GM23248 (cell line): ENCODE data around the gene TCEA2. TPM values are rescaled to one million over a fixed set of nuclear protein-coding genes. Genes with fewer than 3 reads are reported as not detected.
A peak's percentile ranks its signal among the peaks of the same experiment; 100 is the strongest.

ENCODE experiments used
- DNase-seq: peaks from one replicate; pipeline ENCODE4 v3.0.0-alpha.2; 2015
- H2AFZ ChIP-seq: fragments of 200-600 bp; sonication (generic); 2 replicates; pipeline ENCODE4 v1.6.1; 2016; ENCODE audit warnings: antibody characterized with exemption
- H3F3A ChIP-seq: fragments of 200-600 bp; sonication (generic); 2 replicates; pipeline ENCODE4 v1.6.1; 2016; ENCODE audit warnings: mild to moderate bottlenecking, antibody characterized with exemption, mixed run types; ENCODE audit not compliant: insufficient read depth
- H3K27ac ChIP-seq: fragments of 200-600 bp; sonication (generic); 2 replicates; pipeline ENCODE4 v1.5.1; 2016; ENCODE audit warnings: mild to moderate bottlenecking
- H3K27me3 ChIP-seq: fragments of 200-600 bp; sonication (generic); replicated peaks from 2 replicates; pipeline ENCODE4 v1.6.1; 2016; ENCODE audit warnings: mild to moderate bottlenecking; ENCODE audit not compliant: insufficient read depth
- H3K36me3 ChIP-seq: fragments of 200-600 bp; sonication (generic); 2 replicates; pipeline ENCODE4 v1.6.1; 2016; ENCODE audit warnings: low read depth, mild to moderate bottlenecking
- H3K4me1 ChIP-seq: fragments of 200-600 bp; sonication (generic); 2 replicates; pipeline ENCODE4 v1.6.1; 2016; ENCODE audit warnings: mild to moderate bottlenecking; ENCODE audit not compliant: insufficient read depth
- H3K4me2 ChIP-seq: fragments of 200-600 bp; sonication (generic); one replicate; pipeline ENCODE4 v1.6.1; 2016; ENCODE audit warnings: mild to moderate bottlenecking; ENCODE audit not compliant: unreplicated experiment
- H3K4me3 ChIP-seq: fragments of 200-600 bp; sonication (generic); 2 replicates; pipeline ENCODE4 v1.5.1; 2016; ENCODE audit warnings: mild to moderate bottlenecking
- H3K79me2 ChIP-seq: fragments of 200-600 bp; sonication (generic); 2 replicates; pipeline ENCODE4 v1.6.1; 2016; ENCODE audit warnings: mild to moderate bottlenecking; ENCODE audit not compliant: insufficient read depth
- H3K9ac ChIP-seq: fragments of 200-600 bp; sonication (generic); 2 replicates; pipeline ENCODE4 v1.6.1; 2016; ENCODE audit warnings: mild to moderate bottlenecking
- H3K9me2 ChIP-seq: fragments of 200-600 bp; sonication (generic); 2 replicates; pipeline ENCODE4 v1.6.1; 2016; ENCODE audit warnings: mixed run types, mild to moderate bottlenecking, moderate library complexity; ENCODE audit not compliant: insufficient read depth
- H3K9me3 ChIP-seq: fragments of 200-600 bp; sonication (generic); one replicate; pipeline ENCODE4 v1.6.1; 2017; ENCODE audit warnings: low read depth
- H4K20me1 ChIP-seq: fragments of 200-600 bp; sonication (generic); 2 replicates; pipeline ENCODE4 v1.6.0; 2016; ENCODE audit not compliant: insufficient read depth
- EZH2 ChIP-seq: fragments of 200-600 bp; sonication (generic); IDR thresholded peaks from 2 replicates; pipeline ENCODE4 v1.6.1; 2018; ENCODE audit warnings: antibody characterized with exemption, mild to moderate bottlenecking; ENCODE audit not compliant: insufficient read depth, poor library complexity, severe bottlenecking
- EZH2phosphoT487 ChIP-seq: fragments of 200-600 bp; sonication (generic); IDR thresholded peaks from 2 replicates; pipeline ENCODE4 v1.6.1; 2018; ENCODE audit warnings: antibody characterized with exemption, moderate library complexity, mild to moderate bottlenecking, low read depth; ENCODE audit not compliant: insufficient read depth
- WGBS, 2 experiments: methylation state at CpG; one replicate each; pipeline ENCODE4 v1.1.6; 2015 to 2017; ENCODE audit warnings: low lambda C conversion rate in 2 of 2, low coverage in 1 of 2; ENCODE audit errors: missing lambda C conversion rate in 2 of 2; 5-methylcytosine and 5-hydroxymethylcytosine counted together
- in situ Hi-C: fragments of 300-500 bp; cut with MboI; formaldehyde crosslinking; loops from 2 replicates; pipeline ENCODE4 v1.15.0; 2020
- polyA plus RNA-seq: library from polyadenylated mRNA; unstranded; fragments of >200 nt; fragmentation: Nextera tagmentation; extraction: Ambion mirVana; gene quantifications from 2 replicates; pipeline ENCODE4 v1.2.1, GENCODE V29; 2016
- total RNA-seq: library from RNA; depleted of rRNA; stranded (reverse); fragments of >200 nt; shearing (Covaris generic); gene quantifications from 2 replicates; pipeline ENCODE4 v1.2.3, GENCODE V29; 2014

TCEA2 gene
- total and polyA plus RNA-seq, 2 experiments from 2014 or later: 34.3 to 70.7 TPM

GRCh38 chr20:64063389-64064144, 569 bp downstream of the TCEA2 start:
- Histone ChIP-seq H3K4me2 (peak overlapping the region; percentile 89), H4K20me1 (no peaks in the 10 kb centered on the region), H3K4me3 (peak overlapping the region; percentile 89), H3K27me3 (no peaks in the 10 kb centered on the region), H3K79me2 (0 out of 2 replicates have a peak, but pooled peaks cover 8% of the 10 kb centered on the region), H3K9me3 (no peaks in the 10 kb centered on the region), H3K9me2 (no peaks in the 10 kb centered on the region), H3K27ac (peak overlapping the region; percentile 66), H3K36me3 (no peaks in the 10 kb centered on the region), H3K4me1 (peaks cover 27% of the 10 kb centered on the region), H2AFZ (peak overlapping the region; percentile 57), H3F3A (0 out of 2 replicates have a peak, but pooled peaks cover 3% of the 10 kb centered on the region), H3K9ac (peak overlapping the region; percentile 96)
- 0 to 1% methylated on average over 24 to 30 of the region's 51 CpGs for WGBS, 2 experiments
- no peak for TF ChIP-seq EZH2phosphoT487
- TF ChIP-seq EZH2: no peak
- in situ Hi-C loops: no loop called here
- peak; percentile 72 for DNase-seq

GRCh38 chr20:64064145-64064698, 1.2 kb downstream of the TCEA2 start:
- Histone ChIP-seq H3K9ac (peak overlapping the region; percentile 96), H2AFZ (peak overlapping the region; percentile 57; the same call in 1 of the 2 replicates), H3K4me3 (peak overlapping the region; percentile 89), H4K20me1 (no peaks in the 10 kb centered on the region), H3K27ac (peak overlapping the region; percentile 66), H3F3A (0 out of 2 replicates have a peak, but pooled peaks cover 3% of the 10 kb centered on the region), H3K9me3 (no peaks in the 10 kb centered on the region), H3K79me2 (0 out of 2 replicates have a peak, but pooled peaks cover 8% of the 10 kb centered on the region), H3K27me3 (no peaks in the 10 kb centered on the region), H3K4me2 (peak overlapping the region; percentile 89), H3K36me3 (no peaks in the 10 kb centered on the region), H3K4me1 (peaks cover 27% of the 10 kb centered on the region), H3K9me2 (no peaks in the 10 kb centered on the region)
- 16 to 18% methylated on average over 12 of the region's 12 CpGs for WGBS, 2 experiments
- peak; percentile 89 for DNase-seq
- in situ Hi-C loops: no loop called here
- TF ChIP-seq EZH2 (no peak), EZH2phosphoT487 (no peak)

GRCh38 chr20:64065062-64065973, 2.3 kb downstream of the TCEA2 start:
- Histone ChIP-seq H3F3A (0 out of 2 replicates have a peak, but pooled peaks cover 3% of the 10 kb centered on the region), H3K4me1 (peaks cover 27% of the 10 kb centered on the region), H3K27me3 (no peaks in the 10 kb centered on the region), H3K9me2 (no peaks in the 10 kb centered on the region), H3K79me2 (0 out of 2 replicates have a peak, but pooled peaks cover 8% of the 10 kb centered on the region), H3K9me3 (no peaks in the 10 kb centered on the region), H3K4me3 (no peak overlapping the region), H3K4me2 (peak overlapping the region; percentile 16), H3K27ac (no peak overlapping the region), H3K36me3 (no peaks in the 10 kb centered on the region), H4K20me1 (no peaks in the 10 kb centered on the region), H2AFZ (no peak overlapping the region), H3K9ac (no peak overlapping the region)
- 45 to 54% methylated on average over 22 to 27 of the region's 27 CpGs for WGBS, 2 experiments
- no peak for DNase-seq
- TF ChIP-seq EZH2phosphoT487 (no peak), EZH2 (no peak)
- in situ Hi-C loops: no loop called here

- H3K79me2 ChIP-seq: 0 out of 2 replicates have a peak, but pooled peaks cover 8% of the 10 kb centered on the region
- no peak overlapping the region for H3K9ac ChIP-seq
- no peak overlapping the region for H3K27ac ChIP-seq
- in situ Hi-C loops: no loop called here
- H3F3A ChIP-seq: 0 out of 2 replicates have a peak, but pooled peaks cover 3% of the 10 kb centered on the region
- H3K4me3 ChIP-seq: no peak overlapping the region
- TF ChIP-seq EZH2phosphoT487 (no peak), EZH2 (no peak)
- no peaks in the 10 kb centered on the region for H3K36me3 ChIP-seq
- peaks cover 27% of the 10 kb centered on the region for H3K4me1 ChIP-seq
- 36 to 38% methylated on average over 5 of the region's 5 CpGs for WGBS, 2 experiments
- no peaks in the 10 kb centered on the region for H3K9me2 ChIP-seq
- H4K20me1 ChIP-seq: no peaks in the 10 kb centered on the region
- H3K9me3 ChIP-seq: no peaks in the 10 kb centered on the region
- no peaks in the 10 kb centered on the region for H3K27me3 ChIP-seq
- no peak overlapping the region for H2AFZ ChIP-seq
- DNase-seq: peak; percentile 77
- H3K4me2 ChIP-seq: peak overlapping the region; percentile 16
Observed at GRCh38 chr20:64065974-64066343, 3.0 kb downstream of the TCEA2 start.
